Measurements from ENCODE around the gene RAI1. TPM values are rescaled to one million over a fixed set of nuclear protein-coding genes. Genes with fewer than 3 reads are reported as not detected.

RAI1 gene
- total and polyA plus RNA-seq, 2 experiments from 2014 or later = 0.87 to 0.89 TPM

GRCh38 chr17:17650959-17651358, 30.3 kb upstream of the RAI1 start:
- Histone ChIP-seq H3K27me3 (ENCODE audit: insufficient read depth) (no peaks in the 10 kb centered on the region), H3K27ac (ENCODE audit: low read depth) (no peak overlapping the region), H4K20me1 (replicated peaks; ENCODE audit: insufficient read depth) (no peaks in the 10 kb centered on the region), H3K36me3 (ENCODE audit: insufficient read depth) (no peaks in the 10 kb centered on the region), H3K79me2 (replicated peaks; ENCODE audit: insufficient read depth) (no peaks in the 10 kb centered on the region), H3K4me1 (ENCODE audit: insufficient read depth) (no peaks in the 10 kb centered on the region), H3F3A (replicated peaks; ENCODE audit: low read depth) (no peaks in the 10 kb centered on the region), H3K4me2 (no peak overlapping the region), H3K9me2 (ENCODE audit: insufficient read depth) (0 out of 2 replicates have a peak, but pooled peaks cover 2% of the 10 kb centered on the region), H3K4me3 (no peak overlapping the region), H2AFZ (no peak overlapping the region)
- Mint-ChIP-seq H3K4me1 (no peaks in the 10 kb centered on the region; the same call in 2 of the 3 replicates), H3K36me3 (ENCODE audit: low read depth) (peaks cover 3% of the 10 kb centered on the region; the same call in 2 of the 3 replicates), H3K27ac (no peak overlapping the region), H3K27me3 (ENCODE audit: insufficient read depth, low read depth, poor library complexity) (peaks cover 10% of the 10 kb centered on the region), H3K4me3 (no peak overlapping the region), H3K9me3 (peaks cover 20% of the 10 kb centered on the region)
- TF ChIP-seq ZNF114 (CRISPR knock-in tag; IDR thresholded peaks at IDR 0.05) (no peak), CREB1 (CRISPR knock-in tag; IDR thresholded peaks at IDR 0.05; ENCODE audit: low read depth) (no peak), REST (IDR thresholded peaks at IDR 0.05; ENCODE audit: unreplicated experiment) (no peak), ZNF462 (CRISPR knock-in tag; IDR thresholded peaks at IDR 0.05) (no peak)
- DNase-seq (ENCODE audit: low spot score) (no peak), ATAC-seq (no peak)

Data from GM23338 (cell line).